KOPT-K1 (cell line): ENCODE results near the gene OCRL.
"Not testable (repeated sequence)": the region's sequence is repeated elsewhere in the genome, so short reads cannot be mapped to it uniquely, and the experiment has no call there.

Experiments used
- H3K27ac ChIP-seq: fragments of 200-600 bp; sonication (generic); 2 replicates; pipeline ENCODE4 v1.5.1; 2016; ENCODE audit warnings: antibody characterized with exemption, mild to moderate bottlenecking, low read depth, low read length; ENCODE audit not compliant: poor library complexity, severe bottlenecking
- H3K36me3 ChIP-seq: fragments of 200-600 bp; sonication (generic); 2 replicates; pipeline ENCODE4 v1.5.1; 2017; ENCODE audit warnings: antibody characterized with exemption, mild to moderate bottlenecking, low read length, moderate library complexity; ENCODE audit not compliant: insufficient read depth
- H3K9me3 ChIP-seq: fragments of 200-600 bp; sonication (generic); 2 replicates; pipeline ENCODE4 v1.5.1; 2017; ENCODE audit warnings: antibody characterized with exemption, low read length, mild to moderate bottlenecking; ENCODE audit not compliant: insufficient read depth, poor library complexity, severe bottlenecking

Gene OCRL

GRCh38 chrX:129557844-129558480 lies 17.9 kb downstream of the OCRL start:
- no peaks in the 10 kb centered on the region for H3K9me3 ChIP-seq
- no peak overlapping the region for H3K27ac ChIP-seq
- peaks cover 10% of the 10 kb centered on the region; the same call in 1 of the 2 replicates for H3K36me3 ChIP-seq

DNA sequence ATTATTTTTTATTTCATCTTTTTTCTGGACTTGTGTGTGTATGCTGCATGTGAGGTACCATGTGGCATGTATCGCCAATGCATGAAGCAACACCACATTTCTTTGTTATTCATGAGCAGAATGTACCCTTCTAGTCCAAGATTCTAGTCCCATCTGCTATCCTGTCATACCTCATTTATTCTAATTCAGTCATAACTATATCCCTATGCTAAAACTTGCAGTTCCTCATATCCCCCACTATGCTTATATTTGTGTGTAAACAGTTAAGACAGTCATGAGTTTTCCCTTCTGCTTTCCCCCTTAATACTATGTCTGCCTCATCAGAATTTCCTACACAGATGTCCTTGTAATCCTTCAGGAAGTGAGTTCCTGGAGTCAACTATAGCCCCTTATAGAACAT lies 19.7 kb downstream of the OCRL start:
- Histone ChIP-seq H3K9me3 (no peaks in the 10 kb centered on the region), H3K27ac (no peak overlapping the region), H3K36me3 (peaks cover 10% of the 10 kb centered on the region; the same call in 1 of the 2 replicates)

DNA sequence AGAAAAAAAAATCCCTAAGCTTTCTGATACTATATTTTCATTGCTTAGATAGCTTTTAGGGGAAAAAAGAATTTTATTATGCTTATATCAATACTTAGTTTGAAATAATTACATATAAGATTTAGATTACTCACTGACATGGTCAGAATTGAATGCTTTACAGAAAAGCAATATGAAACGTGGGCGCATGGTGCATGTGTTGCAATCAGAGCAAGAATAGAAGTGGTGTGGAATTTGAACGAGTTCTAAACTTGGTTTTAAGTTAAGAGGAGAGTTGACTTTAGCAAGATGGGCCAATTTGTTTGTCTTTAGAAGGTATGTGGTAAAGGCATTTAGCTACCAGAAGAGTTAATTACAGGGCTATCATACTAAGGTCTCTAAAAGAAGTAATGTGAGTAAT lies 21.4 kb downstream of the OCRL start:
- no peaks in the 10 kb centered on the region for H3K9me3 ChIP-seq
- peaks cover 10% of the 10 kb centered on the region; the same call in 1 of the 2 replicates for H3K36me3 ChIP-seq
- H3K27ac ChIP-seq: no peak overlapping the region

DNA sequence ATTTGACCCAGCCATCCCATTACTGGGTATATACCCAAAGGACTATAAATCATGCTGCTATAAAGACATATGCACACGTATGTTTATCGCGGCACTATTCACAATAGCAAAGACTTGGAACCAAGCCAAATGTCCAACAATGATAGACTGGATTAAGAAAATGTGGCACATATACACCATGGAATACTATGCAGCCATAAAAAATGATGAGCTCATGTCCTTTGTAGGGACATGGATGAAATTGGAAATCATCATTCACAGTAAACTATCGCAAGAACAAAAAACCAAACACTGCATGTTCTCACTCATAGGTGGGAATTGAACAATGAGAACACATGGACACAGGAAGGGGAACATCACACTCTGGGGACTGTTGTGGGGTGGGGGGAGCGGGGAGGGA lies 24.3 kb downstream of the OCRL start:
- peaks cover 10% of the 10 kb centered on the region; the same call in 1 of the 2 replicates for H3K36me3 ChIP-seq
- H3K9me3 ChIP-seq, H3K27ac ChIP-seq: not testable (repeated sequence)

- Histone ChIP-seq H3K9me3 (no peaks in the 10 kb centered on the region), H3K27ac (no peak overlapping the region), H3K36me3 (peaks cover 6% of the 10 kb centered on the region; the same call in 1 of the 2 replicates)
These were observed 25.1 kb downstream of the OCRL start for GRCh38 chrX:129565046-129565650.

GRCh38 chrX:129566073-129566472 lies 26.0 kb downstream of the OCRL start:
- H3K36me3 ChIP-seq: no peaks in the 10 kb centered on the region; the same call in 1 of the 2 replicates
- H3K27ac ChIP-seq: no peak overlapping the region
- no peaks in the 10 kb centered on the region for H3K9me3 ChIP-seq

DNA sequence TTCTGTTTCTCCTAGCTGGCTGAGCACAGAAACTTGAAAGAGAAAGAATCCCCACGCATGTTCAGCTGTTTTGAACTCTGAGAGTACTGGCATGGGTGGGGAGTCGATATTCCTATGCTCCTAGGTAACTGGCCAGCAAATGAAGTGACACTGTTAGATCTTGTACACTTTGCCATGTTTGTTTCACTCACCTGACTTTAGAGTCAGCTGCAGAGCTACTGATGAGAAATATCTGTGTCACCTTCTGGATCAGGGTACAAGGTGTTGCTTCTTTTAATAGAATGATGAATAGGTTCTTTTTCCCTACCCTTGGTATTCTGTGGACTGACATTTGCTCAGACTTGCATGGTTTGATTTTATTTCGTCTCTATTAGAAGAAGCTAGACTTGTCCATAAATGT lies 28.3 kb downstream of the OCRL start:
- H3K27ac ChIP-seq: no peak overlapping the region
- H3K9me3 ChIP-seq: no peaks in the 10 kb centered on the region
- H3K36me3 ChIP-seq: no peaks in the 10 kb centered on the region

DNA sequence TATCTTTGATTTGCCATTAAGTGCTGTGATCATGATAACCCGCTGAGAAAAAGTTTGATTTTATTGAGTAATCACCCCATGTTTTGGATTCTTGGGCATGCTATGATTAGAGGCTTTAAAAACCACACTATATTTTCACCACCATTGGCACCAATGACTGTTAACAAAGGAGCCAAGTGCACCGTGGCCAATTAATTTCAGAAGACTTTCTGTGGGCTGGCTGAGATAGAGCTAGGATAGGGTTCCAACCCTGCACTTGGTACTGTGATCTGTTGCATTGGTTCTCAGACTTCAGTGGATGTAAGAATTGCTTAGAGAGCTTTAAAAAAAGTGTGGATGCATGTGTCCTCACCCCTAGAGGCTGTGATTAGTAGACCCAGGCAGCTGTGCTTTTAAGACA lies 32.4 kb downstream of the OCRL start:
- Histone ChIP-seq H3K9me3 (no peaks in the 10 kb centered on the region), H3K36me3 (peaks cover 11% of the 10 kb centered on the region; the same call in 1 of the 2 replicates), H3K27ac (no peak overlapping the region)

DNA sequence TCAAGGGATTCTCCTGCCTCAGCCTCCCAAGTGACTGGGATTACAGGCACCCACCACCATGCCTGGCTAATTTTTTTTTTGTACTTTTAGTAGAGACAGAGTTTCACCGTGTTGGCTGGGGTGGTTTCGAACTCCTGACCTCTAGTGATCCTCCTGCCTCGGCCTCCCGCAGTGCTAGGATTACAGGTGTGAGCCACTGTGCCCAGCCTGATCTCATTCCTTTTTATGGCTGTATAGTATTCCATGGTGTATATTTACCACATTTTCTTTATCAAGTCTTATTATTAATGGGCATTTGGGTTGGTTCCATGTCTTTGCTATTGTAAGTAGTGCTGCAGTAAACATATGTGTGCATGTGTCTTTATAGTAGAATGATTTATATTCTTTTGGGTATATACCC lies 33.6 kb downstream of the OCRL start:
- H3K36me3 ChIP-seq: peaks cover 11% of the 10 kb centered on the region; the same call in 1 of the 2 replicates
- H3K9me3 ChIP-seq, H3K27ac ChIP-seq: not testable (repeated sequence)

DNA sequence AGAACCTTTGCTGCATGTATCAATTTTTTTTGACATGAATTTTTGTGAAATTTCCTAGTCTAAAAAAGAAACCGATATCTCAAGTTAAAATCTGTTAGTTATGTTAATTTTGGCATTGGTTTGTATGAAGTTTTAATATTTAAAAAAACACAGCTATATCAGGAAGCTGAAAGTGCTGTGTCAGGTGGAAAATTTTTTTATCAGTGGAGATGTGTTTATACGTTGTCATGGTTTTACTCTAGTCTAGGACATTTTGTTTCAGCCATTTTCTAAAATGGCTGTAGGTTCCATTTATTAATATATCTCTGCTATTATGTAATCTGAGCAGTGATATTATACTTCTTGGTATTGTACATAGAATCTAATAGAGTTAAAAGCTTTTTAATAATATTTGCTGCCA lies 34.2 kb downstream of the OCRL start:
- no peak overlapping the region for H3K27ac ChIP-seq
- H3K36me3 ChIP-seq: peaks cover 11% of the 10 kb centered on the region; the same call in 1 of the 2 replicates
- no peaks in the 10 kb centered on the region for H3K9me3 ChIP-seq

GRCh38 chrX:129576539-129576938 lies 36.5 kb downstream of the OCRL start:
- H3K9me3 ChIP-seq: no peaks in the 10 kb centered on the region
- no peak overlapping the region for H3K27ac ChIP-seq
- H3K36me3 ChIP-seq: peaks cover 11% of the 10 kb centered on the region; the same call in 1 of the 2 replicates

- no peaks in the 10 kb centered on the region for H3K9me3 ChIP-seq
- peaks cover 11% of the 10 kb centered on the region; the same call in 1 of the 2 replicates for H3K36me3 ChIP-seq
- no peak overlapping the region for H3K27ac ChIP-seq
These were observed 37.4 kb downstream of the OCRL start for GRCh38 chrX:129577473-129577872.

DNA sequence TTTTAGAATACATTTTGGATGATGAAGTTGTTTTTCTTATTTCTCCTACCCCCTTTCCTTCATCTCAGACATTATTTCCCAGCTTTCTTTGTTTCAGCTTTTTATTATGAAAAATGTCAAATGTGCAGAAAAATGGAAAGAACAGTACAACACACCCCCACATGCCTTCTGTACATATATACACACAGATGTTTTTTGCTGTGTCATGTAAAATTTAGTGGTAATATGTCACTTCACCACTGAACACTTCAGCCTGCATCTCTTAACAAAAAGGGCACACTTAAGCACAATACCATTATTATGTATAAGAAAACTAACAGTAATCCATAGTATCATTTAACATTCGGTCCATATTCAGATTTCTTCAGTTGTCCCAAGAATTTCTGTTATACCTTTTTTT lies 37.8 kb downstream of the OCRL start:
- Histone ChIP-seq H3K36me3 (peaks cover 11% of the 10 kb centered on the region; the same call in 1 of the 2 replicates), H3K27ac (no peak overlapping the region), H3K9me3 (no peaks in the 10 kb centered on the region)

- no peak overlapping the region for H3K27ac ChIP-seq
- H3K36me3 ChIP-seq: no peaks in the 10 kb centered on the region
- no peaks in the 10 kb centered on the region for H3K9me3 ChIP-seq
These were observed 41.8 kb downstream of the OCRL start for GRCh38 chrX:129581904-129582303.

DNA sequence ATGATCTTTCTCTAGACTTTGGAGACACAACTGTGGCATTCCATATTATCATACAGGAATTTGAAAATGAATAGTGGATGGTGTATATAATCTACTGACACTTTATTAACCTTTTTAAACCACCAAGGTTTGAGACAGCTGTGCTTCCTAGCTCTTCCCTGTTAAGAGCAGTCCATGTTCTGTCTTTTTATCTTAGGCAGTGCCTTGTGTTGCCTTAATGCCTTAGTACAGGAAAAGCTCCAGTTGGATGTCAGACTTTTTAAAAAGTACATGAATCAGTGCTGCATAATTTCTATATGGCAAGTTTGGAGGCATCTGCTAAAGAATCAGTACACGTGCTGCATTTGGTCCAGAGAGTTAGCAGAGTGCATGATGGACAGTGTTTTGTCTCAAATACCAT lies 45.1 kb downstream of the OCRL start:
- Histone ChIP-seq H3K9me3 (no peaks in the 10 kb centered on the region), H3K27ac (no peak overlapping the region), H3K36me3 (peaks cover 4% of the 10 kb centered on the region; the same call in 1 of the 2 replicates)

GRCh38 chrX:129585691-129586090 lies 45.6 kb downstream of the OCRL start:
- no peak overlapping the region for H3K27ac ChIP-seq
- H3K36me3 ChIP-seq: peaks cover 4% of the 10 kb centered on the region; the same call in 1 of the 2 replicates
- H3K9me3 ChIP-seq: no peaks in the 10 kb centered on the region
